Stimulated activated CD4-positive, alpha-beta T cell treated with anti-CD3 and anti-CD28 coated beads, TNF-alpha, amount 100 ng/mL, for 24 hours (primary cell): ENCODE results near the gene PRSS48.
"Not testable (repeated sequence)": the region's sequence is repeated elsewhere in the genome, so short reads cannot be mapped to it uniquely, and the experiment has no call there.

Source experiments
- DNase-seq, 3 experiments: peaks; one replicate each; pipeline ENCODE4 v3.0.0-alpha.2; 2020; ENCODE audit warnings: low read depth in 3 of 3

PRSS48 gene

GRCh38 chr4:151263455-151263854, 13.5 kb upstream of the PRSS48 start:
- DNase-seq = no peak

DNA sequence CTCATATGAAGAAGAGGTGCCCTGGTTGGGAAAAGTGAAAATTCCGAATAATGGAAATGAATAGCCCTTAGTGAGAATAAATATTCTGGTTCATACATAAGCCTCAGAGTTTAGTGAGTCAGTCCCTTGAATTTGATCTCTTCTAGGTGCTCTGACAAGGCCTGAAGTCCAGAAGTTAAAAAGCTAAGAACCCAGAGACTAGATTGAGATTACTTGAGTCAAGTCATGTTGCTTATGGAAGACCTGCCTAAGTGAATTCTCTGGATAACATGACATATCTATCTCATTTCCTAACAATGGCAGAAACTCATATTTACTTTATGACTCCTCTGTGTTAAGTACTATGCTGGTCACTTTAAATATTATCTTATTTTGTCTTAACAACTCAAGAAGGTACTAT, 10.5 kb upstream of the PRSS48 start:
- no peak for DNase-seq

DNA sequence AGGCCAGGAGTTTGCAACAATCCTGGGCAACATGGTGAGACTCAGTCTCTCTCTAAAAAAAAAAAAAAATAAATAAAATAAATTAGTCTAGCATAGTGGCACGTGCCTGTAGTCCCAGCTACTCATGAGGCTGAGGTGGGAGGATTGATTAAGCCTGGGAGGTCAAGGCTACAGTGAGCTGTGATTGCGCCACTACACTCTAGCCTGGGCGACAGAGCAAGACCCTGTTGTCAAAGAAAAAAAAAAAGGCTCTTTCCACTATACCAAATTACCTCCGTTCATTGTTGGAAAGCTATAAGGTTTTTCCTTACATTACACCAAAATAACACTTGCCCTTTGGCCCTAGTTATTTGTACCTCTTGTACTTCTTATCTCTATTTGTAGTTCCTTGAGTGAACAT, 9.9 kb upstream of the PRSS48 start:
- DNase-seq = no peak

DNA sequence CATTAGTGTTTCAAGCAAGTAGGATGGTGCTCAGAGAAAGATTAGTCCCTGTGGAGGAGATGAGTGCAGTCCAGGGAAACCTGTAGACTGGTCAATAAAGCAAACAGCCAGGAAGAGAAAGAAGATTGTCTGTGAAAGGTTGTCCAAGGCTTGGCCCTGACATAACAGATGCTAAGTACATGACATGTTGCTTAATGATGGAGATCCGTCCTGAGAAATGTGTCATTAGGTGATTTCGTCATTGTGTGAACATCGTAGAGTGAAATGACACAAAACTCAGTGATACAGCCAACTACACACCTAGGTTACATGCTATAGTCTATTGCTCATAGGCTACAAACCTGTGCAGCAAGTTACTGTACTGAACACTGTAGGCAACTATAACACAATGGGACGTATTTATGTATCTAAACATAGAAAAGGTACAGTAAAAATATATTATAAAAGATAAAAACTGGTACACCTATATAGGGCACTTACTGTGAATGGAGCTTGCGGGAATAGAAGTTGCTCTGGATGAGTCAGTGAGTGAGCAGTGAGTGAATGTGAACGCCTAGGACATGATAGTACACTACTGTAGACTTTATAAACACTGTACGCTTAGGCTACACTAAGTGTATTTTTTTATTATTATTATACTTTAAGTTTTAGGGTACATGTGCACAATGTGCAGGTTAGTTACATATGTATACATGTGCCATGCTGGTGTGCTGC, 9.0 kb upstream of the PRSS48 start:
- no peak for DNase-seq

DNA sequence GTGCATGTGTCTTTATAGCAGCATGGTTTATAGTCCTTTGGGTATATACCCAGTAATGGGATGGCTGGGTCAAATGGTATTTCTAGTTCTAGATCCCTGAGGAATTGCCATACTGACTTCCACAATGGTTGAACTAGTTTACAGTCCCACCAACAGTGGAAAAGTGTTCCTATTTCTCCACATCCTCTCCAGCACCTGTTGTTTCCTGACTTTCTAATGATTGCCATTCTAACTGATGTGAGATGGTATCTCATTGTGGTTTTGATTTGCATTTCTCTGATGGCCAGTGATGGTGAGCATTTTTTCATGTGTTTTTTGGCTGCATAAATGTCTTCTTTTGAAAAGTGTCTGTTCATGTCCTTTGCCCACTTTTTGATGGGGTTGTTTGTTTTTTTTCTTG, 8.1 kb upstream of the PRSS48 start:
- not testable (repeated sequence) for DNase-seq

GRCh38 chr4:151284534-151285245, 7.7 kb downstream of the PRSS48 start:
- DNase-seq = no peak

DNA sequence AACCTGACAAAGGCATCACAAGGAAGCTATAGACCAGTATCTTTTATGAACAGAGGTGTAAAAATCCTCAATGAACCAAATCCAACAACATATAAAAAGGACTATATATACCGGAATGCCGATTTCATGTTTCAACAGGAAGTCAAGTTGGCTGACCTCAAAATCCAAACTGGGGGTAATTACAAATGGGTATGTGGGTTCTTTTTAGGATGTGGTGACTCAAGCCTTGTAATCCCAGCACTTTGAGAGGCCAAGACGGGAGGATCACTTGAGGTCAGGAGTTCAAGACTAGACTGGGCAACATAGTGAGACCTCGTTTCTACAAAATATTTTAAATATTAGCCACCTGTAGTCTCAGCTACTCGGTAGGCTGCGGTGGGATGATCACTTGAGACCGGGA, 10.4 kb downstream of the PRSS48 start:
- DNase-seq = no peak

GRCh38 chr4:151291485-151291884, 14.5 kb downstream of the PRSS48 start:
- DNase-seq = no peak

DNA sequence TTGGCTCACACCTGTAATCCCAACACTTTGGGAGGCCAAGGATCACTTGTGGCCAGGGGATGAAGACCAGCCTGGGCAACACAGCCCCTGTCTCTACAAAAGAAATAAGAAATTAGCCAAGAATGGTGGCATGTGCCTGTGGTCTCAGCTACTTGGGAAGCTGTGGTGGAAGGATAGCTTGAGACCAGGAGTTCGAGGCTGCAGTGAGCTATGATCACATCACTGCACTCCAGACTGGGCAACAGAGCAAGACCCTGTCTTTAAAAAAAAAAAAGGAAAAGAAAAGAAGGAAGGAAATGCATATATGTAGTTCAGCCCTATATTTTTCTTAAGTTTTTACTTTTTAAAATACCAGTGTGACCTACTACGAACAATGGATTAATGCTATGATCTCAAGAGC, 15.1 kb downstream of the PRSS48 start:
- DNase-seq = no peak

- no peak for DNase-seq
Measured at GRCh38 chr4:151294833-151295496, 18.0 kb downstream of the PRSS48 start.

GRCh38 chr4:151296227-151296626, 19.3 kb downstream of the PRSS48 start:
- DNase-seq = no peak

DNA sequence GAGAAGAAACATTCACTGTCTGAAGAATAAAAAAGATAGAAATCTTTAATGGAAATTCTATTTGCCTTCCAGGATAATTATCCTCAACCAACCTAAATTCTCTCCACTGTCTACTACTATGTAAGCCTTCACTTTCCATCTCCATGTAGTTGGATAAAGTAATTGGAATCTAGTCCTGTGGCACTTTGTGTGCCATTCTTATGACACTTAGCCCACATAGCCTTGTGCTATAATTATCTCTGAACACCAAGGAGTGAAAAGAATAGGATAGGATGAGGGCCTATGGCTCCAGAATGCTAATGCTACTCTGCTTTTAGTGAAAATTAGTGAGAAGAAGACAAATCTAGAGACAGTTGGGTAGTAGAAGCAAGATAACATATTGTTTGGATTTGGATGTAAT, 20.2 kb downstream of the PRSS48 start:
- no peak for DNase-seq

DNA sequence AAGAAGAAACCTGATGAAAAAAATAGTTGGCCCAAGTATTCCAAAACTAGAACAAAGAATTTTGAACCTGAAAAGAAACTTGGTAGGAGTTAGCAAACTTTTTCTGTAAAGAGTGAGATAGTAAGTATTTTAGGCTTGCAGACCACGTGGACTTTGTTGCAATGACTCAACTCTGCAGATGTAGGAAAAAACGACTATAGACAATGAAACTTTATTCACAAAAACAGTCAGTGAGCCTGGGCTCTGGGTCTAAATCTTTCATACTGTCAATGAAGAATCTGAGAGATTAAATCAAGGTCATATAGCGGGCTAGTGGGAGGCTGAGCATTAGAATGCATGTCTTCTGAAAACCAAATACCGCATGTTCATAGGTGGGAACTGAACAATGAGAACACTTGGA, 25.5 kb downstream of the PRSS48 start:
- DNase-seq = no peak

- DNase-seq = no peak
Measured at GRCh38 chr4:151304226-151304625, 27.3 kb downstream of the PRSS48 start.

DNA sequence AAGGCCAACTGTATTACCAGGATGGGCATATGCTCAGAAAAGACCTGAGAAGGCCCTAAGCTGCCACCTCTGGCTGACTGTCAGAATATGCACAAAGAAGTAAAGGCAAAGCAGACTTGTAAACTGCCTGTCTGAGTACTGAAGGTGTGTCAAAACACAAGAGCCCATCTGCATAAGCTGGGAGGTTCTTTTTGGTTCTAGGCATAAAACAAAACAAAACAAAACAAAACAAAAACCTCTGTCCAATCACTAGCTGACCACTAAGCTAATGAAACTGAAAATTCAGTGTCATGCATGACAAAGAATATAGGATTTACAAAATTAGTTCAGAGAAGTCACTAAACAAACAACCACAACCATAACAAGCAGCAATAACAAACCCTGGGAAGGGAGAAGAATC, 27.8 kb downstream of the PRSS48 start:
- DNase-seq = no peak

DNA sequence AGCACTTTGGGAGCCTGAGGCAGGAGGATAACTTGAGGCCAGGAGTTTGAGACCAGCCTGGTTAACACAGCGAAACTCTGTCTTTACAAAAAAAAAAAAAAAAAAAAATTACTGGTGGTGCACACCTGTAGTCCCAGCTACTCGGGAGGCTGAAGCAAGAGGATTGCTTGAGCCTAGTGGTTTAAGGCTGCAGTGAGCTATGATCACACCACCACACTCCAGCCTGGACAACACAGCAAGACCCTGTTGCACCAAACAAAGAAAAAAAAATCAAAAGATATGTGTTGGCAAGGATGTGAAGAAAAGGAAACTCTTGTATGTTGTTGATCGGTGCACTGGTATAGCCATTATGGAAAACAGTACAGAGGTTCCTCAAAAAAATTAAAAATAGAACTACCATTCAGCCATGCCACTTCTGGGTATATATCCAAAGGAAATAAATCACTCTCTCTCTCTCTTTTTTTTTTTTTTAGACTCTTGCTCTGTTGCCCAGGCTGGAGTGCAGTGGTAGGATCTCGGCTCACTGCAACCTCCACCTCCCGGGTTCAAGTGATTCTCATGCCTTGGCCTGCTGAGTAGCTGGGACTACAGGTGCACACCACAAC, 33.3 kb downstream of the PRSS48 start:
- DNase-seq = no peak

GRCh38 chr4:151313306-151314009, 36.5 kb downstream of the PRSS48 start:
- DNase-seq = no peak

GRCh38 chr4:151314010-151314355, 37.0 kb downstream of the PRSS48 start:
- DNase-seq = no peak

GRCh38 chr4:151314479-151314878, 37.5 kb downstream of the PRSS48 start:
- DNase-seq = no peak

GRCh38 chr4:151315212-151315886, 38.4 kb downstream of the PRSS48 start:
- DNase-seq = no peak

DNA sequence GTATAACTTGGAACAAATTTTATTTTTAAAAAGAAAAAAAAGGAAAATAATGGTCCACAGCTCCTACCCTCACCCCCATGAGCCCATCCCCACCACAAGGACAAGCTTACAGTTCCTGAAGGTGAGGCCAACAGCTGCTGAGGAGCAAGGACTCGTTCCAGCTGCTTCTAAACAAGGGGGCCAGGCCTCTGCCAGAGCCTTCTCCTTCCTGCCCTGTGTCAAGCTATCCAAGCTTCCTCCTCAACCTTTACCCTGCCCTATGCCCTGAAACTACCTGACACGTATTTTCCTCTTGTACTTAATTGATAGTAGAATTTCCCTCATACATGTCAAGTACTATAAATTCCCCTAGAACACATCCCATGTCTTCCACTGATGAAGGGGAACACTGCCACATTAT, 39.7 kb downstream of the PRSS48 start:
- no peak for DNase-seq
